Testis (tissue), 2 donors: ENCODE measurements around the gene KLHL6.

Source experiments
- CTCF ChIP-seq, 3 experiments: fragments of 450-650 bp in 2 of 3; fragments of 200-600 bp in 1 of 3; sonication (generic) in 1 of 3; IDR thresholded peaks; one replicate each; pipeline ENCODE4 v1.5.1; 2016 to 2019; ENCODE audit warnings: antibody characterized with exemption in 3 of 3, mild to moderate bottlenecking in 2 of 3, moderate library complexity in 1 of 3
- POLR2A ChIP-seq: fragments of 450-650 bp; IDR thresholded peaks from one replicate; pipeline ENCODE4 v1.6.1; 2017; ENCODE audit warnings: antibody characterized with exemption, mild to moderate bottlenecking, moderate library complexity

- TF ChIP-seq CTCF (IDR thresholded peaks at IDR 0.05) (no peak), POLR2A (no peak)
These were observed 65.3 kb downstream of the KLHL6 start for GRCh38 chr3:183490211-183490601.
